Astrocyte (in vitro differentiated cells and primary cell): ENCODE results near the gene AUTS2. TPM values are rescaled to one million over a fixed set of nuclear protein-coding genes. Genes with fewer than 3 reads are reported as not detected.

Experiments used
- DNase-seq: peaks from one replicate; pipeline ENCODE4 v3.0.0-alpha.2; 2010; ENCODE audit warnings: low read depth
- FAIRE-seq: peaks from 2 replicates; lab custom pipeline; 2011; peaks lifted over from hg19 to GRCh38; lab: Jason Lieb, UNC
- H2AFZ ChIP-seq: 2 replicates; pipeline ENCODE4 v1.6.0; 2012; ENCODE audit warnings: low read depth, low read length, inconsistent platforms
- H3K27ac ChIP-seq: 2 replicates; pipeline ENCODE4 v1.5.1; 2011; ENCODE audit warnings: low read depth, low read length, inconsistent platforms
- H3K27me3 ChIP-seq: 2 replicates; pipeline ENCODE4 v1.6.0; 2011; ENCODE audit warnings: low read length, inconsistent platforms; ENCODE audit not compliant: insufficient read depth
- H3K36me3 ChIP-seq: 2 replicates; pipeline ENCODE4 v1.5.1; 2011; ENCODE audit warnings: low read length, inconsistent platforms; ENCODE audit not compliant: insufficient read depth
- H3K4me1 ChIP-seq: 2 replicates; pipeline ENCODE4 v1.5.1; 2011; ENCODE audit warnings: low read length, inconsistent platforms; ENCODE audit not compliant: insufficient read depth
- H3K4me2 ChIP-seq: 2 replicates; pipeline ENCODE4 v1.6.0; 2012; ENCODE audit warnings: low read length, inconsistent platforms
- H3K4me3 ChIP-seq: 2 replicates; pipeline ENCODE4 v1.5.1; 2011; ENCODE audit warnings: low read depth, mild to moderate bottlenecking, low read length, inconsistent platforms; ENCODE audit not compliant: insufficient read depth
- H3K79me2 ChIP-seq: 2 replicates; pipeline ENCODE4 v1.6.0; 2012; ENCODE audit warnings: mild to moderate bottlenecking, low read length, inconsistent platforms; ENCODE audit not compliant: insufficient read depth
- H3K9ac ChIP-seq: 2 replicates; pipeline ENCODE4 v1.6.0; 2012; ENCODE audit warnings: mild to moderate bottlenecking, low read length, inconsistent platforms
- H3K9me3 ChIP-seq: 2 replicates; pipeline ENCODE4 v1.5.1; 2012; ENCODE audit warnings: low read depth, mild to moderate bottlenecking, low read length, inconsistent platforms; ENCODE audit not compliant: insufficient read depth
- H4K20me1 ChIP-seq: 2 replicates; pipeline ENCODE4 v1.6.0; 2012; ENCODE audit warnings: low read length, inconsistent platforms; ENCODE audit not compliant: insufficient read depth
- H3K27ac Mint-ChIP-seq: one replicate; pipeline ENCODE4 v1.8.0; 2021; ENCODE audit warnings: mild to moderate bottlenecking, mixed read lengths; ENCODE audit not compliant: unreplicated experiment
- H3K27me3 Mint-ChIP-seq: one replicate; pipeline ENCODE4 v1.8.0; 2021; ENCODE audit warnings: low read depth, mixed read lengths; ENCODE audit not compliant: unreplicated experiment
- H3K36me3 Mint-ChIP-seq: one replicate; pipeline ENCODE4 v1.8.0; 2021; ENCODE audit warnings: low read depth, mixed read lengths; ENCODE audit not compliant: unreplicated experiment
- H3K4me1 Mint-ChIP-seq: one replicate; pipeline ENCODE4 v1.8.0; 2021; ENCODE audit warnings: low read depth, mixed read lengths; ENCODE audit not compliant: unreplicated experiment
- H3K4me3 Mint-ChIP-seq: one replicate; pipeline ENCODE4 v1.8.0; 2021; ENCODE audit warnings: mild to moderate bottlenecking, moderate library complexity, mixed read lengths; ENCODE audit not compliant: unreplicated experiment
- H3K9me3 Mint-ChIP-seq: one replicate; pipeline ENCODE4 v1.8.0; 2021; ENCODE audit warnings: mild to moderate bottlenecking, mixed read lengths; ENCODE audit not compliant: unreplicated experiment
- CTCF ChIP-seq: IDR thresholded peaks from 2 replicates; pipeline ENCODE4 v1.5.1; 2011; ENCODE audit warnings: low read depth, mild to moderate bottlenecking, inconsistent platforms, low read length, moderate library complexity; ENCODE audit not compliant: insufficient read depth
- EZH2 ChIP-seq: IDR thresholded peaks from 2 replicates; pipeline ENCODE4 v1.6.1; 2012; ENCODE audit warnings: mild to moderate bottlenecking, low read length, inconsistent platforms; ENCODE audit not compliant: insufficient read depth
- total RNA-seq: library from RNA; stranded (reverse); gene quantifications from 2 replicates; pipeline ENCODE4 v1.2.1, GENCODE V29; 2021

The AUTS2 gene
- total RNA-seq, 1 donor from 2014 or later: 73.2 TPM

DNA sequence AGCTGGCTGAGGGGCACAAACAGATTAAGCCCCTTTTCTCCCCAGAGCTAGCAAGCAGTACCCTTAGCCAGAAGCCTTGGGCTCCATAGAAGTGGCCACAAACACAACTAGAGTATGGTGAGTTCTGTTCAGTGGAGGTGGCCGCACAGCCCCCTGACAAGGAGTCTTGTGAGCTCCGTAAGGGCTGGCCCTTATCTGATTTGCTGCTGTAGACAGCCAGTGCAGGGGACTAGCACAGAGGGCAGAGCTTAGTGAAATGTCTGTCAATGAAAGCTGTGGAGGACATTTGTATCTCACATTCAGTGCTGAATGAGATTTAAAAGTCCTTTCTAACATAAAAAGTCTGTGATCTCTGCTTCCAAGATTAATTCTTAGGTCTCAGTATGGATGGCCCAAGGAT lies 137.3 kb downstream of the AUTS2 start:
- Mint-ChIP-seq H3K9me3 (no peaks in the 10 kb centered on the region), H3K4me3 (no peak overlapping the region), H3K27me3 (no peaks in the 10 kb centered on the region), H3K36me3 (no peaks in the 10 kb centered on the region), H3K4me1 (peaks cover 38% of the 10 kb centered on the region), H3K27ac (no peak overlapping the region)
- FAIRE-seq (no peak), DNase-seq (no peak)
- Histone ChIP-seq H2AFZ (no peak overlapping the region), H4K20me1 (peaks cover 88% of the 10 kb centered on the region), H3K27ac (no peak overlapping the region), H3K4me1 (peaks cover 25% of the 10 kb centered on the region), H3K79me2 (peaks cover 21% of the 10 kb centered on the region), H3K9ac (no peak overlapping the region), H3K36me3 (no peaks in the 10 kb centered on the region), H3K4me2 (no peak overlapping the region), H3K4me3 (no peak overlapping the region), H3K9me3 (no peaks in the 10 kb centered on the region), H3K27me3 (peaks cover 2% of the 10 kb centered on the region)
- TF ChIP-seq CTCF: no peak
- TF ChIP-seq EZH2: no peak

DNA sequence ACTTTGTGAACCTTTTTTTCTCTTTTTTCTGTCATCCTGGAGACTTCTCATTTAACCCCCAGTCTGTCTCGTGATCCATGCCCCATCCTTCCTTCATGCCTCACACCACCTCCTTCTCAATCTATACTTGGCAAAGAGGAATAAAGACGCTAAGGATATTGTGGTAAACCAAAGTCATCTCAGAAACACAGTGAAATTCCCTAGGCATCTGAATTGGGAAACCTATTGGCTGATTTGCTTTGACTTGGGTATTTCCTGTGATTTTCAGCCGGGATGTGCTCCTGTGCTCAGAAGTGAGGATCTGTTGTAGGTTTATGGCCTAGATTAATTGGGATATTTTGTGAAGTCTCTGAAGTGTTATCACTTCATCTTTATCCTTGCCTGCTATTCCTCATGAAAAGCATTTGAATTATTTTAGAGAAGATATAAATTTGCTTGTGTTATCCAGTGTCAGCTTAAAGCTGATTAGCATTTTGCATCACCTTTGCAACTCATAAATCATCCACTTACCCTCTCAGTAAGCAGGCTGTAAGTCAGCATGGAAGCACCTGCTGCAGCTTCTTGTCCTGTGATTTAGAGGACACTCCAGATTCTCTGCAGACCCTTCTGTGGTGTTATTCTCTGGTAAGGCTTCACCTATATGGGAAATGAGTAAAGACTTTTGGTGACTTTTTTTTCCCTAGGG lies 138.0 kb downstream of the AUTS2 start:
- Histone ChIP-seq H3K4me2 (no peak overlapping the region), H2AFZ (no peak overlapping the region), H3K79me2 (peaks cover 15% of the 10 kb centered on the region), H3K36me3 (no peaks in the 10 kb centered on the region), H3K4me1 (peaks cover 25% of the 10 kb centered on the region), H3K9ac (no peak overlapping the region), H3K27me3 (peaks cover 2% of the 10 kb centered on the region), H4K20me1 (peaks cover 88% of the 10 kb centered on the region), H3K9me3 (no peaks in the 10 kb centered on the region), H3K27ac (no peak overlapping the region), H3K4me3 (no peak overlapping the region)
- Mint-ChIP-seq H3K9me3 (no peaks in the 10 kb centered on the region), H3K4me3 (no peak overlapping the region), H3K27me3 (no peaks in the 10 kb centered on the region), H3K36me3 (no peaks in the 10 kb centered on the region), H3K4me1 (peaks cover 41% of the 10 kb centered on the region), H3K27ac (no peak overlapping the region)
- FAIRE-seq: no peak
- no peak for TF ChIP-seq CTCF
- no peak for TF ChIP-seq EZH2
- DNase-seq: no peak

DNA sequence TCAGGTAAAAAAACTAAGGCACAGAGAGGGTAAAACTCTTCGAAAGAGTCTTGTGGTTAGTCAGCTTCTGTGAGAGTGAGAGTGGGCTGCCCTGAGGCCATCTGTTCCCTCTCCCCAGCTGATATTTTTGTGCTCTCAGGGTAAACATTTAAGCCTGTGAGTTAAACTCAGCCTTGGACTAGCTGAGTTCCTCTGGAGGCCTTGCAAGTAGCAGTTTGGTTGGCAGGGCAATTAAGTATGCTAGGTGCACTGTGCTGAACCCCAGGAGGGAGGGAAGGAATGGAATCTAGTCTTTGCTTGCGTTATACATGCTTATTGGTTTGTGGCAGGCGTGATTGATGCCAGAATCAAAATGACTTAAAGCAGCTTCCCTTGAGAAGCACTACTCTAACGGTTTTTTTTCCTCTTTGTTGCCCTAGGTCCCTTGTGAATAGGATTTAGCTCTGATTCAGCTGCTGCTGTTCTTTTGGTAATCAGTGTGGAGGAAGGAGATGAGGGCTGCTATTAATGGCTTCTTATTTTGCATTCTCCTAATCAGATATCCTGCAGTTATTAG lies 140.2 kb downstream of the AUTS2 start:
- no peak overlapping the region for H3K9ac ChIP-seq
- H3K4me1 ChIP-seq: peaks cover 18% of the 10 kb centered on the region
- H2AFZ ChIP-seq: no peak overlapping the region
- H3K9me3 ChIP-seq: no peaks in the 10 kb centered on the region
- H3K36me3 Mint-ChIP-seq: no peaks in the 10 kb centered on the region
- peaks cover 31% of the 10 kb centered on the region for H3K4me1 Mint-ChIP-seq
- peaks cover 2% of the 10 kb centered on the region for H3K27me3 ChIP-seq
- H3K27ac Mint-ChIP-seq: peak overlapping the region; percentile 10
- H3K4me3 ChIP-seq: no peak overlapping the region
- FAIRE-seq: no peak
- H3K9me3 Mint-ChIP-seq: no peaks in the 10 kb centered on the region
- peak overlapping the region; percentile 35 for H3K27ac ChIP-seq
- peak; percentile 71 for DNase-seq
- TF ChIP-seq CTCF (no peak), EZH2 (no peak)
- H3K4me3 Mint-ChIP-seq: no peak overlapping the region
- H3K27me3 Mint-ChIP-seq: no peaks in the 10 kb centered on the region
- H3K4me2 ChIP-seq: peak overlapping the region; percentile 46
- H4K20me1 ChIP-seq: peaks cover 84% of the 10 kb centered on the region
- H3K79me2 ChIP-seq: no peaks in the 10 kb centered on the region
- no peaks in the 10 kb centered on the region for H3K36me3 ChIP-seq
